OCI-LY7 (cell line): ENCODE data around the gene FCAR. TPM values are rescaled to one million over a fixed set of nuclear protein-coding genes. Genes with fewer than 3 reads are reported as not detected.

ENCODE experiments used
- BruUV-seq: library from RNA; stranded (reverse); fragments of 400-500 nt; replicated peaks from 2 replicates; lab custom pipeline; 2021; lab: Mats Ljungman, UMichigan
- CTCF ChIA-PET: fragments of 300-600 bp; sonication (Branson Sonifier 250); formaldehyde crosslinking; loops from one replicate; lab custom pipeline; 2022; ENCODE audit warnings: antibody characterized with exemption; ENCODE audit not compliant: unreplicated experiment; lab: Charles Lee
- POLR2A ChIA-PET: fragments of 300-600 bp; sonication (Branson Sonifier 250); formaldehyde crosslinking; loops from one replicate; lab custom pipeline; 2022; ENCODE audit warnings: antibody characterized with exemption; lab: Charles Lee
- DNase-seq: peaks from one replicate; pipeline ENCODE4 v3.0.0-alpha.2; 2015; ENCODE audit warnings: low spot score
- H2AFZ ChIP-seq: fragments of 200-600 bp; sonication (generic), shearing (Covaris generic); 2 replicates; pipeline ENCODE4 v1.6.1; 2014; ENCODE audit warnings: mild to moderate bottlenecking, antibody characterized with exemption, low read length, moderate library complexity
- H3K27ac ChIP-seq: fragments of 200-600 bp; sonication (generic); 2 replicates; pipeline ENCODE4 v1.5.1; 2014; ENCODE audit warnings: mixed run types, low read depth, mild to moderate bottlenecking, moderate library complexity, low read length, inconsistent platforms; ENCODE audit not compliant: poor library complexity, severe bottlenecking
- H3K36me3 ChIP-seq: fragments of 200-600 bp; sonication (generic); 2 replicates; pipeline ENCODE4 v1.6.1; 2014; ENCODE audit warnings: mild to moderate bottlenecking, antibody characterized with exemption, low read length, moderate library complexity, mixed read lengths; ENCODE audit not compliant: insufficient read depth
- H3K4me1 ChIP-seq: fragments of 200-600 bp; sonication (generic); 2 replicates; pipeline ENCODE4 v1.5.1; 2014; ENCODE audit warnings: mild to moderate bottlenecking, low read length; ENCODE audit not compliant: insufficient read depth, poor library complexity, severe bottlenecking
- H3K4me2 ChIP-seq: fragments of 200-600 bp; sonication (generic); 2 replicates; pipeline ENCODE4 v1.6.1; 2014; ENCODE audit warnings: mild to moderate bottlenecking, low read length
- H3K4me3 ChIP-seq: fragments of 200-600 bp; sonication (generic); 2 replicates; pipeline ENCODE4 v1.5.1; 2014; ENCODE audit warnings: mild to moderate bottlenecking, low read depth, low read length; ENCODE audit not compliant: poor library complexity, severe bottlenecking
- H3K79me2 ChIP-seq: fragments of 200-600 bp; sonication (generic); 2 replicates; pipeline ENCODE4 v1.6.1; 2016; ENCODE audit warnings: low read depth, mild to moderate bottlenecking, low read length, moderate library complexity, mixed read lengths; ENCODE audit not compliant: insufficient read depth
- H3K9me2 ChIP-seq: fragments of 200-600 bp; sonication (generic); 2 replicates; pipeline ENCODE4 v1.6.1; 2016; ENCODE audit warnings: mild to moderate bottlenecking, low read length, mixed read lengths; ENCODE audit not compliant: insufficient read depth
- H3K9me3 ChIP-seq: fragments of 200-600 bp; sonication (generic); 2 replicates; pipeline ENCODE4 v1.6.1; 2014; ENCODE audit warnings: mild to moderate bottlenecking, mixed run types, low read length, mixed read lengths
- H4K20me1 ChIP-seq: fragments of 200-600 bp; sonication (generic); 2 replicates; pipeline ENCODE4 v1.6.1; 2014; ENCODE audit warnings: mild to moderate bottlenecking, antibody characterized with exemption, low read length, moderate library complexity, mixed read lengths; ENCODE audit not compliant: insufficient read depth
- EZH2phosphoT487 ChIP-seq: fragments of 200-600 bp; sonication (generic); IDR thresholded peaks from 2 replicates; pipeline ENCODE4 v1.6.1; 2018; ENCODE audit warnings: low read depth, borderline replicate concordance, mild to moderate bottlenecking, mixed run types, antibody characterized with exemption, low read length, moderate library complexity, mixed read lengths
- intact Hi-C: fragments of 100-400 bp; cut with micrococcal nuclease; formaldehyde crosslinking; loops from one replicate; pipeline ENCODE4 v1.10.0; 2022; ENCODE audit not compliant: unreplicated experiment
- total RNA-seq, 2 experiments: library from RNA; depleted of rRNA in 1 of 2; stranded (reverse); fragments of >200 nt in 1 of 2; shearing (Covaris generic) in 1 of 2; gene quantifications; 2 replicates each; pipeline ENCODE4 v1.2.3, GENCODE V29; 2014 to 2022
- TF ChIP-seq, protein P1 (sequence below): fragments of 200-600 bp; sonication (generic); conservative IDR thresholded peaks from 2 replicates; pipeline ENCODE4 v1.5.1; 2014; ENCODE audit warnings: mild to moderate bottlenecking, antibody characterized with exemption, low read length, moderate library complexity, mixed read lengths

Gene FCAR
- total RNA-seq, 2 experiments from 2014 or later = not detected

- DNase-seq = no peak
- Histone ChIP-seq H4K20me1 (no peaks in the 10 kb centered on the region), H3K4me3 (no peak overlapping the region), H3K4me1 (peaks cover 12% of the 10 kb centered on the region), H3K9me3 (no peaks in the 10 kb centered on the region), H3K9me2 (no peaks in the 10 kb centered on the region), H3K27ac (no peak overlapping the region), H2AFZ (no peak overlapping the region), H3K79me2 (no peaks in the 10 kb centered on the region), H3K4me2 (no peak overlapping the region), H3K36me3 (no peaks in the 10 kb centered on the region)
- no TSS peak for BruUV-seq
- POLR2A ChIA-PET = no interaction called here
- TF ChIP-seq, protein P1, sequence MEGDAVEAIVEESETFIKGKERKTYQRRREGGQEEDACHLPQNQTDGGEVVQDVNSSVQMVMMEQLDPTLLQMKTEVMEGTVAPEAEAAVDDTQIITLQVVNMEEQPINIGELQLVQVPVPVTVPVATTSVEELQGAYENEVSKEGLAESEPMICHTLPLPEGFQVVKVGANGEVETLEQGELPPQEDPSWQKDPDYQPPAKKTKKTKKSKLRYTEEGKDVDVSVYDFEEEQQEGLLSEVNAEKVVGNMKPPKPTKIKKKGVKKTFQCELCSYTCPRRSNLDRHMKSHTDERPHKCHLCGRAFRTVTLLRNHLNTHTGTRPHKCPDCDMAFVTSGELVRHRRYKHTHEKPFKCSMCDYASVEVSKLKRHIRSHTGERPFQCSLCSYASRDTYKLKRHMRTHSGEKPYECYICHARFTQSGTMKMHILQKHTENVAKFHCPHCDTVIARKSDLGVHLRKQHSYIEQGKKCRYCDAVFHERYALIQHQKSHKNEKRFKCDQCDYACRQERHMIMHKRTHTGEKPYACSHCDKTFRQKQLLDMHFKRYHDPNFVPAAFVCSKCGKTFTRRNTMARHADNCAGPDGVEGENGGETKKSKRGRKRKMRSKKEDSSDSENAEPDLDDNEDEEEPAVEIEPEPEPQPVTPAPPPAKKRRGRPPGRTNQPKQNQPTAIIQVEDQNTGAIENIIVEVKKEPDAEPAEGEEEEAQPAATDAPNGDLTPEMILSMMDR = no peak
- TF ChIP-seq EZH2phosphoT487 = no peak
- CTCF ChIA-PET = no interaction called here
- intact Hi-C loops = no loop called here
These were observed 2.3 kb upstream of the FCAR start for GRCh38 chr19:54871696-54872095.

DNA sequence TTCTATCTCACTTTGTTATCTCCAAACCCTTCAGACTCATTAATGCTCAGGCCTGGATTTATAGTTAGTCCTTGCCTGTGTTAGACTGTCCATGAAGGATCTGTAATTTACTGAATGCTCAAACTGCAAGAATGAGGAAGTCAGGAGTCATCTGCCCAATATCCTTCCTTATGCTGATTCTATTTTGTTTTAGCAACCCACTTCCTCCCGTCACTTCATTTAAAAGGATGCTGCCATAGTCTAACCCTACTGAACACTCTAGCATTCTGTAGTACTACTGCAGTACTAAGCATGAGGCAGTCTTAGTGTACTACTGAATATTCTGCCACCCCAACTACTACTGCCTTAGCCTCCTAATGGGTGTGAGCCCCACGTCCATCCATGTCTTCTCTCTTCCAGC lies 1.5 kb downstream of the FCAR start:
- no peaks in the 10 kb centered on the region for H3K79me2 ChIP-seq
- DNase-seq = peak; percentile 19
- H3K4me2 ChIP-seq = no peak overlapping the region
- no TSS peak for BruUV-seq
- POLR2A ChIA-PET = no interaction called here
- H3K9me2 ChIP-seq = no peaks in the 10 kb centered on the region
- TF ChIP-seq EZH2phosphoT487 = no peak
- TF ChIP-seq, protein P1 = no peak
- CTCF ChIA-PET = no interaction called here
- H3K36me3 ChIP-seq = no peaks in the 10 kb centered on the region
- H3K9me3 ChIP-seq = no peaks in the 10 kb centered on the region
- no peak overlapping the region for H3K27ac ChIP-seq
- intact Hi-C loops = no loop called here
- H4K20me1 ChIP-seq = no peaks in the 10 kb centered on the region
- no peak overlapping the region for H3K4me3 ChIP-seq
- peaks cover 7% of the 10 kb centered on the region for H3K4me1 ChIP-seq
- H2AFZ ChIP-seq = no peak overlapping the region

- CTCF ChIA-PET = no interaction called here
- DNase-seq = no peak
- Histone ChIP-seq H2AFZ (no peak overlapping the region), H4K20me1 (no peaks in the 10 kb centered on the region), H3K79me2 (no peaks in the 10 kb centered on the region), H3K4me2 (no peak overlapping the region), H3K27ac (no peak overlapping the region), H3K4me1 (peaks cover 7% of the 10 kb centered on the region), H3K9me2 (no peaks in the 10 kb centered on the region), H3K9me3 (no peaks in the 10 kb centered on the region), H3K36me3 (no peaks in the 10 kb centered on the region), H3K4me3 (no peak overlapping the region)
- no TSS peak for BruUV-seq
- no peak for TF ChIP-seq EZH2phosphoT487
- TF ChIP-seq, protein P1 = no peak
- POLR2A ChIA-PET = no interaction called here
- intact Hi-C loops = no loop called here
These were observed 3.4 kb downstream of the FCAR start for GRCh38 chr19:54877471-54877870.
